Neural progenitor cell (in vitro differentiated cells): Measurements from ENCODE around the gene TRABD2B.

ENCODE experiments used
- EZH2 ChIP-seq: fragments of 200-600 bp; sonication (generic); IDR thresholded peaks from 2 replicates; pipeline ENCODE4 v1.6.1; 2017; ENCODE audit warnings: antibody characterized with exemption, mild to moderate bottlenecking, moderate library complexity
- TF ChIP-seq, protein P1 (sequence below): fragments of 200-600 bp; sonication (generic); IDR thresholded peaks from 2 replicates; pipeline ENCODE4 v1.5.1; 2017; ENCODE audit warnings: antibody characterized with exemption, mild to moderate bottlenecking

DNA sequence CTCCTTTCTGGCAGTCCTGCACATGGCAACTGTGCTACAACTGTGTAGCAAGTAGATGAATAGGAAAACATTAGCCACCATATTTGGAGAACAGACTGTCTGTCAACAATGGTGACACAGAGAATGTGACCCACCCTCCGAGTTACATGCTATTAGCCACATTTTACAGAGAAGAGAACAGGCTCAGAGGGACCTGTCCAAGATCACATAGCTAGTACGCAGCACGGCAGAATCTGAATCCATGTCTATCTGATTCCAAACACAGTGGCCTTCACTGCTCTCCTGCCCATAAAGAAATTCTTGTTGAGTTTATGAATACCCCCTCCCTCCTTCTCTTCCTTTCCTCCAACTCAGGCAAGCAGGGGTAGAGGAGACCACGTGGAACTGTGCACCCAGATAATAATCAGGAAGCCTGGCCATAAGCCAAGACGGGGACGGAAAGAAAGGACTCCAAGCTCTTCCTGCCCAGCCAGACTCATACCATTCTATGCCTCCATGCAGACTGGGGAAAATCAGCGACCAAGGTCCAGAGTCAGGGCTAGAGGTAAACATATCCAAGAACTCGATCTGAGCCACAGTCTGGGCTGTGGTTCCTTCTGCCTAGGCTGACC is 78.8 kb downstream of the TRABD2B start:
- TF ChIP-seq, protein P1, sequence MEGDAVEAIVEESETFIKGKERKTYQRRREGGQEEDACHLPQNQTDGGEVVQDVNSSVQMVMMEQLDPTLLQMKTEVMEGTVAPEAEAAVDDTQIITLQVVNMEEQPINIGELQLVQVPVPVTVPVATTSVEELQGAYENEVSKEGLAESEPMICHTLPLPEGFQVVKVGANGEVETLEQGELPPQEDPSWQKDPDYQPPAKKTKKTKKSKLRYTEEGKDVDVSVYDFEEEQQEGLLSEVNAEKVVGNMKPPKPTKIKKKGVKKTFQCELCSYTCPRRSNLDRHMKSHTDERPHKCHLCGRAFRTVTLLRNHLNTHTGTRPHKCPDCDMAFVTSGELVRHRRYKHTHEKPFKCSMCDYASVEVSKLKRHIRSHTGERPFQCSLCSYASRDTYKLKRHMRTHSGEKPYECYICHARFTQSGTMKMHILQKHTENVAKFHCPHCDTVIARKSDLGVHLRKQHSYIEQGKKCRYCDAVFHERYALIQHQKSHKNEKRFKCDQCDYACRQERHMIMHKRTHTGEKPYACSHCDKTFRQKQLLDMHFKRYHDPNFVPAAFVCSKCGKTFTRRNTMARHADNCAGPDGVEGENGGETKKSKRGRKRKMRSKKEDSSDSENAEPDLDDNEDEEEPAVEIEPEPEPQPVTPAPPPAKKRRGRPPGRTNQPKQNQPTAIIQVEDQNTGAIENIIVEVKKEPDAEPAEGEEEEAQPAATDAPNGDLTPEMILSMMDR = no peak
- no peak for TF ChIP-seq EZH2
